NB4 (cell line): ENCODE measurements around the gene FBN3.
A peak's percentile ranks its signal among the peaks of the same experiment; 100 is the strongest.

ENCODE experiments used
- DNase-seq: peaks from one replicate; pipeline ENCODE4 v3.0.0; 2010; ENCODE audit warnings: low read depth
- H3K4me3 ChIP-seq: one replicate; pipeline ENCODE4 v1.5.1; 2011; ENCODE audit warnings: mild to moderate bottlenecking, low read depth, low read length, moderate library complexity
- MYC ChIP-seq: IDR thresholded peaks from 2 replicates; pipeline ENCODE4 v1.6.1; 2011; ENCODE audit warnings: low read depth, low read length
- POLR2A ChIP-seq: IDR thresholded peaks from 2 replicates; pipeline ENCODE4 v1.6.1; 2011; ENCODE audit warnings: mild to moderate bottlenecking; ENCODE audit not compliant: insufficient read length; ENCODE audit errors: extremely low read depth
- TF ChIP-seq, protein P1 (sequence below): IDR thresholded peaks from 2 replicates; pipeline ENCODE4 v1.6.1; 2011; ENCODE audit warnings: low read depth, low read length
- TF ChIP-seq, protein P2 (sequence below): IDR thresholded peaks from one replicate; pipeline ENCODE4 v1.5.1; 2012; ENCODE audit warnings: low read depth, low read length

Gene FBN3

DNA sequence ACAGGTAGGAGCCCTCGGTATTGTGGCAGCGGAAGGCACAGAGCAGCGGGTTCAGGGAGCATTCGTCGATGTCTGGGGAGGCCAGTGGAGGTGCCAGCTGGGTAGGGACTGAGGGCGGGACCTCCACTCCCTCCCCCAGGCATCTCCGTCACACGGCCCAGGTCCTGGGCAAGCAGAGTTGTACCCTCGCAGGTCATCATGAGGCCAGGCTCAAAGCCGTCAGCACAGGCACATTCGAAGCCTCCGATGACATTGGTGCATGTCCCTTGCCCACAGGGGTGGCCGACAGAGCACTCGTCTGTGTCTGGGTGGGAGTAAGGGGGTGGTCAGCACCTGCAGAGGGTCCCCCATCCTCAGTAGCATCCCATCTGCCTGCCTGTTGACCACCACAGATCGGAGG is 61.5 kb downstream of the FBN3 start:
- TF ChIP-seq, protein P1, sequence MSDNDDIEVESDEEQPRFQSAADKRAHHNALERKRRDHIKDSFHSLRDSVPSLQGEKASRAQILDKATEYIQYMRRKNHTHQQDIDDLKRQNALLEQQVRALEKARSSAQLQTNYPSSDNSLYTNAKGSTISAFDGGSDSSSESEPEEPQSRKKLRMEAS, result no peak
- TF ChIP-seq MYC (no peak), POLR2A (no peak)
- TF ChIP-seq, protein P2, sequence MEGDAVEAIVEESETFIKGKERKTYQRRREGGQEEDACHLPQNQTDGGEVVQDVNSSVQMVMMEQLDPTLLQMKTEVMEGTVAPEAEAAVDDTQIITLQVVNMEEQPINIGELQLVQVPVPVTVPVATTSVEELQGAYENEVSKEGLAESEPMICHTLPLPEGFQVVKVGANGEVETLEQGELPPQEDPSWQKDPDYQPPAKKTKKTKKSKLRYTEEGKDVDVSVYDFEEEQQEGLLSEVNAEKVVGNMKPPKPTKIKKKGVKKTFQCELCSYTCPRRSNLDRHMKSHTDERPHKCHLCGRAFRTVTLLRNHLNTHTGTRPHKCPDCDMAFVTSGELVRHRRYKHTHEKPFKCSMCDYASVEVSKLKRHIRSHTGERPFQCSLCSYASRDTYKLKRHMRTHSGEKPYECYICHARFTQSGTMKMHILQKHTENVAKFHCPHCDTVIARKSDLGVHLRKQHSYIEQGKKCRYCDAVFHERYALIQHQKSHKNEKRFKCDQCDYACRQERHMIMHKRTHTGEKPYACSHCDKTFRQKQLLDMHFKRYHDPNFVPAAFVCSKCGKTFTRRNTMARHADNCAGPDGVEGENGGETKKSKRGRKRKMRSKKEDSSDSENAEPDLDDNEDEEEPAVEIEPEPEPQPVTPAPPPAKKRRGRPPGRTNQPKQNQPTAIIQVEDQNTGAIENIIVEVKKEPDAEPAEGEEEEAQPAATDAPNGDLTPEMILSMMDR, result no peak
- no peak overlapping the region for H3K4me3 ChIP-seq
- no peak for DNase-seq

GRCh38 chr19:8086849-8087248 is 62.5 kb downstream of the FBN3 start:
- TF ChIP-seq MYC (no peak), POLR2A (no peak)
- TF ChIP-seq, protein P2, result no peak
- TF ChIP-seq, protein P1, result no peak
- DNase-seq, result no peak
- H3K4me3 ChIP-seq, result no peak overlapping the region

DNA sequence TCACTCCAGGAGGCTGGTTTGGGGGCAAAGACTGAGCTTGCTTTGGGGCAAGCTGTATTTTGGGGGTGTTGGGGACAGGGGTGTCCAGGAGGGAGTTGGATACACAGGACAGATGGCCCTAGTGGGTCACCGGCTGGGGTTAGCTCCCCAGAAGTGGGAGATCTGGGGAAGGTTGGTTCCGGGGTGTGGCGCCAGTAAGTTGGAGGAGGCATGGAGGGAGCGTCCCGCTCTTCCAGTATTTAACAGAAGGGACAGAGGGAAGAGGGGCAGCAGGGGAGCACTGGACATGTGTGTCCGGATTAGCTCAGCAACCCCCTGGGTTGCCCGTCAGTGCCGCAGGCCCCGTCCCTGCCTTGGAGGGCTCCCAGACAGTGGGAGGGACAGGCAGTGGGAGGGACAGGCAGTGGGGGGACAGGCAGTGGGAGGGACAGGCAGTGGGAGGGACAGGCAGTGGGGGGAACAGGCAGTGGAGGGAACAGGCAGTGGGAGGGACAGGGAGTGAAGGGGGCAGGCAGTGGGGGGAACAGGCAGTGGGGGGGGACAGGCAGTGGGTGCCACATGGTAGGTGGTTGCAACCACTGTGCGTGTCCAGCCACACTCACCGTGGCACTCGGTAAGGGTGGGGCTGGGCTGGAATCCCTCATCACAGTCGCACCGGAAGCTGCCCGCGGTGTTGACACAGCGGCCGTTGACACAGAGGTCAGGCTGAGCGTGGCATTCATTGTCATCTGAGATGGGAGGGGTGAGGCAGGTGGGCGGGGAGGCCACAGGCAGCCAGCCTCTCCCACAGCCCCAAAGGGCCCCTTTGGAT is 63.6 kb downstream of the FBN3 start:
- DNase-seq, result peak; percentile 94
- TF ChIP-seq MYC (peak; percentile 53; the same call in 1 of the 2 replicates), POLR2A (no peak)
- TF ChIP-seq, protein P1, result peak; percentile 56
- TF ChIP-seq, protein P2, result no peak
- no peak overlapping the region for H3K4me3 ChIP-seq

- H3K4me3 ChIP-seq, result no peak overlapping the region
- TF ChIP-seq, protein P1, result no peak
- TF ChIP-seq, protein P2, result no peak
- no peak for TF ChIP-seq POLR2A
- TF ChIP-seq MYC, result no peak
- DNase-seq, result no peak
Observed at GRCh38 chr19:8084152-8084551, 65.2 kb downstream of the FBN3 start.

- H3K4me3 ChIP-seq, result no peak overlapping the region
- no peak for DNase-seq
- TF ChIP-seq, protein P1, result no peak
- no peak for TF ChIP-seq MYC
- TF ChIP-seq POLR2A, result no peak
- TF ChIP-seq, protein P2, result no peak
Observed at GRCh38 chr19:8083141-8083540, 66.3 kb downstream of the FBN3 start.
